Subcutaneous adipose tissue (tissue), 4 donors: Measurements from ENCODE around the gene NFS1. TPM values are rescaled to one million over a fixed set of nuclear protein-coding genes. Genes with fewer than 3 reads are reported as not detected.

Experiments used
- CTCF ChIP-seq: fragments of 450-650 bp; IDR thresholded peaks from one replicate; pipeline ENCODE4 v1.5.1; 2016; ENCODE audit warnings: low read depth, mild to moderate bottlenecking, control low read depth, antibody characterized with exemption, moderate library complexity
- total RNA-seq, 4 donors: library from RNA; depleted of rRNA; stranded (reverse); fragments of >200 nt; gene quantifications; one replicate each; pipeline ENCODE4 v1.1.0, GENCODE V29; 2016

Gene NFS1
- total RNA-seq, 4 donors from 2014 or later = 17.4 to 34.7 (median 24.3) TPM

- TF ChIP-seq CTCF = no peak
Measured at GRCh38 chr20:35674921-35675320, 24.2 kb downstream of the NFS1 start.

GRCh38 chr20:35673884-35674283, 25.3 kb downstream of the NFS1 start:
- TF ChIP-seq CTCF = no peak

- TF ChIP-seq CTCF = no peak
Measured at GRCh38 chr20:35669681-35670080, 29.5 kb downstream of the NFS1 start.

GRCh38 chr20:35669221-35669620, 29.9 kb downstream of the NFS1 start:
- no peak for TF ChIP-seq CTCF

- TF ChIP-seq CTCF = no peak
Measured at GRCh38 chr20:35665949-35666288, 33.2 kb downstream of the NFS1 start.

- no peak for TF ChIP-seq CTCF
Measured at GRCh38 chr20:35664466-35665206, 34.5 kb downstream of the NFS1 start, which contains the start of the genes CPNE1 and RBM12. Gene CPNE1 (minus strand): TSS chr20:35664900. CDS start chr20:35632923, 31,977 bp downstream. Gene RBM12 (minus strand): TSS chr20:35664900. CDS start chr20:35655322, 9,578 bp downstream.

GRCh38 chr20:35663516-35664465, 35.4 kb downstream of the NFS1 start:
- TF ChIP-seq CTCF = no peak
